Keratinocyte (primary cell): ENCODE results near the gene PRR5.

ENCODE experiments used
- CTCF ChIP-seq, 3 experiments: IDR thresholded peaks in 1 of 3; conservative IDR thresholded peaks in 1 of 3; optimal IDR thresholded peaks in 1 of 3; 2 replicates in 2 of 3; 3 replicates in 1 of 3; pipeline versions ENCODE3 to v1.5.1; 2011; ENCODE audit warnings: low read length in 3 of 3, mild to moderate bottlenecking in 3 of 3, moderate library complexity in 2 of 3, control low read depth in 1 of 3, inconsistent platforms in 1 of 3; ENCODE audit not compliant: insufficient read depth in 2 of 3; ENCODE audit errors: extremely low read depth in 1 of 3
- EZH2 ChIP-seq: IDR thresholded peaks from one replicate; pipeline ENCODE4 v1.6.1; 2012; ENCODE audit warnings: inconsistent platforms, mild to moderate bottlenecking, low read length, moderate library complexity

GRCh38 chr22:44701187-44701790 lies 715 bp upstream of the PRR5 start:
- TF ChIP-seq CTCF (optimal IDR thresholded peaks at IDR 0.05 in 1 of 3, IDR thresholded peaks at IDR 0.05 in 1 of 3, conservative IDR thresholded peaks at IDR 0.05 in 1 of 3; ENCODE audit: extremely low read depth in 1 of 3, insufficient read depth in 2 of 3, low read length in 3 of 3) (no peak), EZH2 (no peak)
